ENCODE measurements around the gene MELTF. TPM values are rescaled to one million over a fixed set of nuclear protein-coding genes. Genes with fewer than 3 reads are reported as not detected.

Gene MELTF
- total RNA-seq, 4 donors from 2014 or later = 2.7 to 13.8 (median 4.3) TPM

DNA sequence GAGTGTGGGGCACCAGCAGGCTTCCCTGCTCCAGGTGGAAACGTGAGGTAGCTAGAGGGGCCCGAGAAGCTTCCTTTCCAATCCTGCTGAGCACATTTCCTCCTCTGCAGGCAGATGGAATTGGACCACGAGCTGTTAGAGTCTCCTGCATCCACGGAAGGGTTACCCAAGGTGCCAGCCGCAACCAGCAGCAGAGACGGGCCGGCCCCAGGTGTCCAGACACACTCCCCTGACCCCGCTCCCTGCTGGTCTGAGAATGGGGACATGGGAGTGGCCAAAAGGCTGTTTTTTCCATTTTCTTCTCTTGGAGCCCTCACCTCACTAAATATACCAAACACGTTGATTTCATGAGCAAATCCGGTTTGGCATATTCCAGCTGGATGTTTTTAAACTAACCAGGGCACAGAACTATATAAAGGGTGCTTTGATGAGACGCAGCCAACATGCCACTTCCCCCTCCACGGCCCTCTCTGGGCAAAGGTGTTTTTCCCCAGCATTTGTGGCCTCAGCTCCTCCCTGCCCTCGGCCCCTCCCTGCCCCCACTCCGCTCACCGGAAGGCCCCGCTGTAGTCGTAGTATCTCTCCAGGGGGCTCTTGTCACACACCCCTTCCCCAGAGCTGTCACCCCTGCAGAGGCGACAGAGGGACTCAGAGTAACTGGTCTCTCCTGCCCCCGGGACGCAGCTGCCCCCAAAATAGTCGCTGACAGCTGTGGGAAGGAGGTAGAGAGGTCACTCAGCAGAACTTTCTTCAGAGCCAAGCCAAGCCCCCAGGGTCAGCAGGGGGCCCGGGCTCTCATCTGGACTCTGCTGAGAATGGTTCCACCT is 7.0 kb downstream of the MELTF start:
- intact Hi-C loops (cut with DNase I) = no loop called here
- no peak overlapping the region for H3K4me3 ChIP-seq (replicated peaks in 1 of 3)
- H3K9me3 ChIP-seq = no peaks in the 10 kb centered on the region
- no peak for DNase-seq
- 38 to 53% methylated on average over 17 to 22 of the region's 22 CpGs for WGBS, 2 donors
- H3K36me3 ChIP-seq = no peaks in the 10 kb centered on the region
- TF ChIP-seq, protein P1, sequence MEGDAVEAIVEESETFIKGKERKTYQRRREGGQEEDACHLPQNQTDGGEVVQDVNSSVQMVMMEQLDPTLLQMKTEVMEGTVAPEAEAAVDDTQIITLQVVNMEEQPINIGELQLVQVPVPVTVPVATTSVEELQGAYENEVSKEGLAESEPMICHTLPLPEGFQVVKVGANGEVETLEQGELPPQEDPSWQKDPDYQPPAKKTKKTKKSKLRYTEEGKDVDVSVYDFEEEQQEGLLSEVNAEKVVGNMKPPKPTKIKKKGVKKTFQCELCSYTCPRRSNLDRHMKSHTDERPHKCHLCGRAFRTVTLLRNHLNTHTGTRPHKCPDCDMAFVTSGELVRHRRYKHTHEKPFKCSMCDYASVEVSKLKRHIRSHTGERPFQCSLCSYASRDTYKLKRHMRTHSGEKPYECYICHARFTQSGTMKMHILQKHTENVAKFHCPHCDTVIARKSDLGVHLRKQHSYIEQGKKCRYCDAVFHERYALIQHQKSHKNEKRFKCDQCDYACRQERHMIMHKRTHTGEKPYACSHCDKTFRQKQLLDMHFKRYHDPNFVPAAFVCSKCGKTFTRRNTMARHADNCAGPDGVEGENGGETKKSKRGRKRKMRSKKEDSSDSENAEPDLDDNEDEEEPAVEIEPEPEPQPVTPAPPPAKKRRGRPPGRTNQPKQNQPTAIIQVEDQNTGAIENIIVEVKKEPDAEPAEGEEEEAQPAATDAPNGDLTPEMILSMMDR (IDR thresholded peaks at IDR 0.05) = no peak
- TF ChIP-seq POLR2A (IDR thresholded peaks at IDR 0.05) = no peak
- no peak overlapping the region for H3K27ac ChIP-seq
- H3K27me3 ChIP-seq = no peaks in the 10 kb centered on the region
- H3K4me1 ChIP-seq = peaks cover 14 to 17% of the 10 kb centered on the region in 2 donors

DNA sequence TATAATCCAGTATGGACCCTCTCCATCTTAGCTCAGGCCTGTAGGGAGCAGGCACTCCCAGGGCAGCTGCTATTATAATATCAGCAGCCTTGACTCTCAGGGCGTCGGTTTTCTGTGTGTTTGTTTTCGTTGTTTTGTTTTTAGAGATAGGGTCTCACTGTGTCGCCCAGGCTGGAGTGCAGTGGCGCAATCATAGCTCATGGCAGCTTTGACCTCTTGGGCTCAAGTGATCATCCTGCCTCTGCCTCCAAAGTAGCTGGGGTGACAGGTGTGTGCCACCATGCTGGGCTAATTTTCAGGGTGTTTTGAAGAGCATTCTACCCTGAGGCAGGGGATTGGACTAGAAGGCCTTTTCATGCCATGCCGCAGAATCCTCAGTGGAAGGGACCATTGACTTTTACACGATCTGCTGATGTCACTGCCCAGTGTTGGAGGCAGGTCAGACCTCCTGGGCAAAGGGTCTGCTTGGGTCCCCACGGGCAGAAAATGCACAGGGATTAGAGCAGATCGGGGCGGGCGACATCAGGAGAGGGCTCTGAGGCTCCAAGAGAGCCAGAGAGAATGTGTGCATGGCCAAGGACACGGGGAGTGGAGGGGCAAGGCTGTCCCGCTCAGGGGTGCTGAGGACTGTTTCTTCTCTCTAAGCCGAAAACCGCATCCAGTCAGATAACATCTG is 7.8 kb downstream of the MELTF start:
- no peaks in the 10 kb centered on the region for H3K9me3 ChIP-seq
- no peak overlapping the region for H3K4me3 ChIP-seq (replicated peaks in 1 of 3)
- DNase-seq = no peak
- 87 to 89% methylated on average over 13 to 15 of the region's 15 CpGs for WGBS, 2 donors
- H3K27me3 ChIP-seq = no peaks in the 10 kb centered on the region
- TF ChIP-seq, protein P1 (IDR thresholded peaks at IDR 0.05) = no peak
- TF ChIP-seq POLR2A (IDR thresholded peaks at IDR 0.05) = no peak
- intact Hi-C loops (cut with DNase I) = no loop called here
- no peaks in the 10 kb centered on the region for H3K36me3 ChIP-seq
- peaks cover 14 to 17% of the 10 kb centered on the region in 2 donors for H3K4me1 ChIP-seq
- no peak overlapping the region for H3K27ac ChIP-seq

DNA sequence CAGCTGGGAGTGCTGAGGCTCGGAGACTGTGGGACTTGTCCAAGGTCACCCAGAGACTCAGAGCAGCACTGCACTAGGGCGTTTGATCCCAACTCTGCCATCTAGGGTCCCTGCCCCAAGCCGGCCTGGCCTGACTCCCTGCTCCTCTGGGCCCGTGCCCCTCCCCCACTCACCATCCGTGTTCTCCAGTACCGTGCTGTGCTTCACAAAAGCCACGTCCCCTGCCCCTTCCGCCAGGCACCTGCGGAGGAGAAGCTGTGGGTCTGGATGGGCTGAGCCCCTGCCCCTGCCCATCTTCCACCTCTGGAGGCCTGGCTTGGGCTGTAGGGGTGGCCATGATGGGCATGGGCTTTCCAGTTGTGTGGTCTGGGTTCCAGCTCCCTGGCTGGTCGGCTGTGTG is 8.4 kb downstream of the MELTF start:
- intact Hi-C loops (cut with DNase I) = no loop called here
- no peaks in the 10 kb centered on the region for H3K27me3 ChIP-seq
- TF ChIP-seq, protein P1 (IDR thresholded peaks at IDR 0.05) = no peak
- no peak for TF ChIP-seq POLR2A (IDR thresholded peaks at IDR 0.05)
- no peaks in the 10 kb centered on the region for H3K9me3 ChIP-seq
- peaks cover 14 to 17% of the 10 kb centered on the region in 2 donors for H3K4me1 ChIP-seq
- 65 to 70% methylated on average over 8 to 10 of the region's 10 CpGs for WGBS, 2 donors
- H3K27ac ChIP-seq = no peak overlapping the region
- no peak for DNase-seq
- H3K4me3 ChIP-seq (replicated peaks in 1 of 3) = no peak overlapping the region
- no peaks in the 10 kb centered on the region for H3K36me3 ChIP-seq

DNA sequence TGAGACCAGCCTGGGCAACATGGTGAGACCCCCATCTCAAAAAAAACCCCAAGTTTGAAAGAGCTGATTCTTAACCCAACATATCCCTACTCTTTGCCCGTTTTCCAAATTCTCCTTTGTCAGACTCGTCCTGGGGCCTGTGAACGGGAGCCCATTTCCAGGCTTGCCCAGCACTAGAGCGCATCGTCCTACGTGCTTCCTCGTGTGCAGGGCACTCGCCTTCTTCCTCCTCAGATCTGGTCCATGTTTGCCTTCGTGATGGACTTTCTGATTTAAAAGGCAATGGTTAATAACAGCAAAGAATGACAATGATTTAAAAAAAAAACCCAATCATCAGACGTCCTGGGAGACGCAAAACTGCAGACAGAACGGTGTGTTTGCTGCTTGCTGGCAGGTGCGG is 10.1 kb downstream of the MELTF start:
- H3K4me3 ChIP-seq (replicated peaks in 1 of 3) = no peak overlapping the region
- TF ChIP-seq POLR2A (IDR thresholded peaks at IDR 0.05) = no peak
- TF ChIP-seq, protein P1 (IDR thresholded peaks at IDR 0.05) = no peak
- intact Hi-C loops (cut with DNase I) = no loop called here
- no peaks in the 10 kb centered on the region for H3K27me3 ChIP-seq
- DNase-seq = no peak
- H3K9me3 ChIP-seq = no peaks in the 10 kb centered on the region
- peaks cover 14 to 17% of the 10 kb centered on the region in 2 donors for H3K4me1 ChIP-seq
- no peak overlapping the region for H3K27ac ChIP-seq
- WGBS, 2 donors = 89 to 90% methylated on average over 13 of the region's 13 CpGs
- no peaks in the 10 kb centered on the region for H3K36me3 ChIP-seq

DNA sequence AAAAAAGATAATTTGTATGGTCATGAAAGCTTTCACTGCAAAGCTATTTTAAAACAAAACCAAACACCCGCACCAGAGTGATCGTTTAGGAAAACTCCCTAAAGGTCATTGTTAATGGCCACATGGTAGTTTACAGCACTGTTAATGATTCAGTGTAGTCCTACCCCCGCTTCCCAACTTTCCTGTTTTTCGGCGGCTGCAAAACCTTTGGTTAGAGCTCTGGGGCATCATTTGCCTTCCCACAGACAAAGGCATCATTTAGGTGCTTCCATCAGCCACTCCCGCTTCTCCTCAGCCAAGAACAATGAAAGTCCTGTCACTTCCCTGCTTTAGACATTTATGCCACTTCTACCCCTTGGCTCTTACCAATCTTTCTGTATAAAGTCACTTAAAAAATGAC is 10.6 kb downstream of the MELTF start:
- WGBS, 2 donors = 71 to 78% methylated on average over 6 of the region's 6 CpGs
- no peak overlapping the region for H3K27ac ChIP-seq
- no peaks in the 10 kb centered on the region for H3K9me3 ChIP-seq
- no peaks in the 10 kb centered on the region for H3K27me3 ChIP-seq
- H3K36me3 ChIP-seq = no peaks in the 10 kb centered on the region
- intact Hi-C loops (cut with DNase I) = no loop called here
- H3K4me1 ChIP-seq = peaks cover 14 to 15% of the 10 kb centered on the region in 2 donors
- no peak overlapping the region for H3K4me3 ChIP-seq (replicated peaks in 1 of 3)
- no peak for DNase-seq
- TF ChIP-seq, protein P1 (IDR thresholded peaks at IDR 0.05) = no peak
- no peak for TF ChIP-seq POLR2A (IDR thresholded peaks at IDR 0.05)
